Measurements from ENCODE around the gene CXCL14.

DNA sequence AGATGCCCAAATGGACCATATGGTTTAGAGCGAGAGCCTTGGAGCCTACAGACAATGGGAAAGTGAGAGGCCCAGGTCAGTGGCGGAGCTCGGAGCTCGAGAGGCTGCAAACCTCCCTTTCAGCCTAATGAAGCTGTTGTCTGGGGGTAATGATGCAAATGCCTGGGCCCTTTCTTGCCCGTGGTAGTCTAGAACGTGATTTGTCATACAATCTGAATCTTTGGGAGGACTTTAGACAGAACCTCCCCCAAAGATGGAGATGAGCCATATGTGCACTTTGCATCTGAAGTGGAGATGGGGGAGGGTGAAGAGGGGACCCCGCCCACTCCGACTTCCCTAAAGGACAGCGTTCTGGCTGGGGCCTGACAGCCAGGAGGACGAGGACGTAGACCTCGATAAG, 32.7 kb downstream of the CXCL14 start:
- TF ChIP-seq EZH2phosphoT487 (IDR thresholded peaks at IDR 0.05; ENCODE audit: insufficient read depth, low read depth) = no peak
- no peak for TF ChIP-seq EZH2 (IDR thresholded peaks at IDR 0.05; ENCODE audit: insufficient read depth, poor library complexity, severe bottlenecking)
